Measurements from ENCODE around the gene USP7.
"Not testable (repeated sequence)": the region's sequence is repeated elsewhere in the genome, so short reads cannot be mapped to it uniquely, and the experiment has no call there.

Gene USP7

GRCh38 chr16:8971416-8971815 is 7.7 kb upstream of the USP7 start:
- DNase-seq = no peak

GRCh38 chr16:8969202-8969897 is 5.6 kb upstream of the USP7 start:
- DNase-seq = not testable (repeated sequence)

- DNase-seq = not testable (repeated sequence)
Measured at GRCh38 chr16:8968054-8968453, 4.3 kb upstream of the USP7 start.

GRCh38 chr16:8967132-8967821 is 3.6 kb upstream of the USP7 start:
- DNase-seq = no peak

- DNase-seq = no peak
Measured at GRCh38 chr16:8966817-8967131, 3.1 kb upstream of the USP7 start.

- DNase-seq = no peak
Measured at GRCh38 chr16:8964462-8964861, 756 bp upstream of the USP7 start.

- no peak for DNase-seq
Measured at GRCh38 chr16:8963010-8963820, 491 bp downstream of the USP7 start.

GRCh38 chr16:8962393-8963009 is 1.2 kb downstream of the USP7 start:
- DNase-seq = no peak

- DNase-seq = no peak
Measured at GRCh38 chr16:8961811-8962390, 1.8 kb downstream of the USP7 start.

GRCh38 chr16:8960788-8961109 is 3.0 kb downstream of the USP7 start:
- no peak for DNase-seq

- DNase-seq = no peak
Measured at GRCh38 chr16:8959921-8960787, 3.6 kb downstream of the USP7 start.

GRCh38 chr16:8958344-8959167 is 5.2 kb downstream of the USP7 start:
- no peak for DNase-seq

- no peak for DNase-seq
Measured at GRCh38 chr16:8957509-8958157, 6.1 kb downstream of the USP7 start.

- no peak for DNase-seq
Measured at GRCh38 chr16:8957063-8957397, 6.7 kb downstream of the USP7 start.

- DNase-seq = no peak
Measured at GRCh38 chr16:8956265-8957062, 7.2 kb downstream of the USP7 start.

- DNase-seq = no peak
Measured at GRCh38 chr16:8955828-8956227, 7.9 kb downstream of the USP7 start.

- no peak for DNase-seq
Measured at GRCh38 chr16:8953064-8953463, 10.6 kb downstream of the USP7 start.

- no peak for DNase-seq
Measured at GRCh38 chr16:8952281-8952751, 11.4 kb downstream of the USP7 start.

- DNase-seq = no peak
Measured at GRCh38 chr16:8951447-8952280, 12.0 kb downstream of the USP7 start.
